Heart left ventricle (tissue), 13 donors: ENCODE data around the gene GALNTL6.

Source experiments
- POLR2A ChIP-seq, 2 donors: fragments of 450-650 bp; IDR thresholded peaks; one replicate each; pipeline ENCODE4 v1.6.1; 2017; ENCODE audit warnings: antibody characterized with exemption in 2 of 2, mild to moderate bottlenecking in 2 of 2, moderate library complexity in 2 of 2
- TF ChIP-seq, protein P1 (sequence below), 12 donors: fragments of 200-600 bp; sonication (generic) in 4 of 12; IDR thresholded peaks; one replicate each; pipeline versions ENCODE4 v1.5.0 to v1.8.0; 2018 to 2022; ENCODE audit warnings: antibody characterized with exemption in 12 of 12, mild to moderate bottlenecking in 5 of 12
- donor health status: ischemic (EF 13 %, LVEDD 7.1; RV severe dilation, severe dysfunction).
- donor health status: DM: no; HTN: yes; CAD: no.
- donor health status: DM: no; HTN: no; CAD: no.
- donor health status: ischemic (EF 25% LVEDD 6.9; RV normal size, moderate dysfunction).
- donor health status: ischemic (EF 25% LVEDD 5.7; RV mildly dilated, moderate dysfunction).
- donor health status: ischemic (EF 35%, LVEDD 5.7; RV mildly dilated, moderate dysfunction).
- donor health status: nonischemic (EF 11% LVEDD 7.7; RV severe dilation, severe dysfunction).
- donor health status: DM: yes; HTN: yes; CAD: no.
- donor health status: PGD.
- donor health status: ischemic (EF 29% LVEDD 5.4; RV normal size, mild dysfunction).
- donor health status: nonischemic (EF 23%, LVEDD 6.1; RV moderate dilation, normal function).

DNA sequence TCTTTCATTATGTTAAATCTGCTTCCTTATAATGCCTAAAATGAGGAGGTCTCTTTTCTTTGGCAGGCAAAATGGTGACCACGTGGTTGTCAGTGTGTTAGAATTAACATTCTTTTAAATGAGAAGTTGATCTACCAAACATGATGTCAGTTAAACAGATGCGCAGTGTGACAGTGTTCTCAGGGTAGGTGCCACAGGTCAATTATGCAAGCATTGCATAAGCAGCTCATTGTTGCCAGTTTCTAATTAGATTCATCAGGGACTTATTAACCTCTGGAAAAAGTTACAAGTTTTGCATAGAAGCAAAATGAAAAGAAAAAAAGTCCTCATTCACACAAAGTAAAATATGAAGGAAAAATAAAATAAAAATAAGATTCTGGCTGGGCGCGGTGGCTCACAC lies 1031.4 kb downstream of the GALNTL6 start:
- TF ChIP-seq POLR2A (IDR thresholded peaks at IDR 0.05) = no peak
- TF ChIP-seq, protein P1, sequence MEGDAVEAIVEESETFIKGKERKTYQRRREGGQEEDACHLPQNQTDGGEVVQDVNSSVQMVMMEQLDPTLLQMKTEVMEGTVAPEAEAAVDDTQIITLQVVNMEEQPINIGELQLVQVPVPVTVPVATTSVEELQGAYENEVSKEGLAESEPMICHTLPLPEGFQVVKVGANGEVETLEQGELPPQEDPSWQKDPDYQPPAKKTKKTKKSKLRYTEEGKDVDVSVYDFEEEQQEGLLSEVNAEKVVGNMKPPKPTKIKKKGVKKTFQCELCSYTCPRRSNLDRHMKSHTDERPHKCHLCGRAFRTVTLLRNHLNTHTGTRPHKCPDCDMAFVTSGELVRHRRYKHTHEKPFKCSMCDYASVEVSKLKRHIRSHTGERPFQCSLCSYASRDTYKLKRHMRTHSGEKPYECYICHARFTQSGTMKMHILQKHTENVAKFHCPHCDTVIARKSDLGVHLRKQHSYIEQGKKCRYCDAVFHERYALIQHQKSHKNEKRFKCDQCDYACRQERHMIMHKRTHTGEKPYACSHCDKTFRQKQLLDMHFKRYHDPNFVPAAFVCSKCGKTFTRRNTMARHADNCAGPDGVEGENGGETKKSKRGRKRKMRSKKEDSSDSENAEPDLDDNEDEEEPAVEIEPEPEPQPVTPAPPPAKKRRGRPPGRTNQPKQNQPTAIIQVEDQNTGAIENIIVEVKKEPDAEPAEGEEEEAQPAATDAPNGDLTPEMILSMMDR (IDR thresholded peaks at IDR 0.05) = no peak
